Left lung (tissue), 10 donors: ENCODE results near the gene GALNT10. TPM values are rescaled to one million over a fixed set of nuclear protein-coding genes. Genes with fewer than 3 reads are reported as not detected.

Experiments
- ATAC-seq: fragments of 200-7000 bp; cut with Tn5 transposase; one replicate; pipeline ENCODE4 v1.9.1; 2020; ENCODE audit warnings: moderate library complexity
- DNase-seq, 4 donors: peaks; one replicate each; pipeline ENCODE4 v3.0.0-alpha.2; 2013 to 2020
- H3K27ac ChIP-seq, 2 donors: fragments of 200-600 bp; sonication (generic) in 1 of 2; one replicate each; pipeline versions ENCODE4 v1.5.0 to v1.8.0; 2020 to 2021
- H3K27me3 ChIP-seq, 2 donors: fragments of 200-600 bp; sonication (generic) in 1 of 2; one replicate each; pipeline versions ENCODE4 v1.5.0 to v1.8.0; 2020 to 2021
- H3K36me3 ChIP-seq, 2 donors: fragments of 200-600 bp; sonication (generic) in 1 of 2; one replicate each; pipeline versions ENCODE4 v1.5.0 to v1.8.0; 2020 to 2021
- H3K4me1 ChIP-seq, 2 donors: fragments of 200-600 bp; one replicate each; pipeline ENCODE4 v1.8.0; 2021
- H3K4me3 ChIP-seq, 2 donors: fragments of 200-600 bp; sonication (generic) in 1 of 2; one replicate each; pipeline versions ENCODE4 v1.5.0 to v1.8.0; 2020 to 2021; ENCODE audit warnings: mild to moderate bottlenecking in 1 of 2
- H3K9me3 ChIP-seq, 2 donors: fragments of 200-600 bp; sonication (generic) in 1 of 2; one replicate each; pipeline versions ENCODE4 v1.5.0 to v1.8.0; 2020 to 2021
- intact Hi-C, 2 donors: fragments of 100-400 bp; cut with DNase I; formaldehyde crosslinking; loops; one replicate each; pipeline versions ENCODE4 v1.11.2 to v1.14.2; 2022
- polyA plus RNA-seq, 6 donors: library from polyadenylated mRNA; unstranded; fragments of 120-200 nt; gene quantifications; one replicate each; pipeline ENCODE4 v1.2.1, GENCODE V29; 2013; ENCODE audit not compliant: insufficient read length in 6 of 6
- total RNA-seq, 2 donors: library from RNA; stranded (reverse); fragmentation: NEBNext Ultra II Directional; extraction: Animal tissue kit (Norgen Biotek cat#: 25700); gene quantifications; one replicate each; pipeline ENCODE4 v1.2.1, GENCODE V29; 2021
- TF ChIP-seq, protein P1 (sequence below), 2 donors: fragments of 200-600 bp; sonication (generic) in 1 of 2; IDR thresholded peaks; one replicate each; pipeline versions ENCODE4 v1.5.0 to v1.8.0; 2021; ENCODE audit warnings: antibody characterized with exemption in 2 of 2
- donor health status: DM: no; HTN: yes; CAD: no.
- donor health status: DM: no; HTN: no; CAD: no.

The GALNT10 gene
- total and polyA plus RNA-seq, 8 donors, result 21.2 to 117 (median 25.7) TPM

DNA sequence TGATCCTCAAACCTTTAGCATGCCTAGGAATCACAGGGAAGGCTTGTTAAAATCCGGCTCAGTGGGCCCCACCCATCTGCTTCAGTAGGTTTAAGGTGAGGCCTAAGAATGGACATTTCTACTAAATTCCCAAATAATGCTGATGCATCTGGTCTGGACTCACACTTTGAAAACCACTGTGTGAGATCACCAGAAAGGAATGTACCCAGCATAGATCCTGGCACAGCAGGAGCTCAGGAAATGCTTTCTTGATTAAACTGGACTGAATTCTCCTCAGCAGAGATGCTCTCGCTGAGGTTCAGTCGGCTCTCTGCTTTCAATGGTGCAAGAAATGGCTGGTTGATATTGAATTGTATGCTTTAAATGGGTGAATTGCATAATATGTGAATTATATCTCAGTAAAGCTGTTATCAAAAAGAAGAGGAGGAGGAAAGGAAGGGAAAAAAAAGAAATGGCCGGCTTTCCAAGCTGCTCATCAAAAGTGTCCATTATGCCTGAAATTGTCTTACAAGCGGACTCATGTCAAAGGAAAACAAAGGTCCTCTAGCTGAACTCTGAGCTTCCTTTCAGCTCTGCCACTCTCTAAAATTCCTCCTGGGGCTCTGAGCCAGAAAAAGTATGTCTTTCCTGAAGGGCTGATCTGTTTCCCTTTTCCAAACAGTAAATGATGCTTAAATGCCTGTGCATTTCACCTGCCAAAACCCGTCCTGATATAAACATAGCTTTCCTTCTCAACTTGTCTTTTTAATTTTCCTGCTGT is 177.7 kb downstream of the GALNT10 start:
- ATAC-seq, result peak; percentile 69

DNA sequence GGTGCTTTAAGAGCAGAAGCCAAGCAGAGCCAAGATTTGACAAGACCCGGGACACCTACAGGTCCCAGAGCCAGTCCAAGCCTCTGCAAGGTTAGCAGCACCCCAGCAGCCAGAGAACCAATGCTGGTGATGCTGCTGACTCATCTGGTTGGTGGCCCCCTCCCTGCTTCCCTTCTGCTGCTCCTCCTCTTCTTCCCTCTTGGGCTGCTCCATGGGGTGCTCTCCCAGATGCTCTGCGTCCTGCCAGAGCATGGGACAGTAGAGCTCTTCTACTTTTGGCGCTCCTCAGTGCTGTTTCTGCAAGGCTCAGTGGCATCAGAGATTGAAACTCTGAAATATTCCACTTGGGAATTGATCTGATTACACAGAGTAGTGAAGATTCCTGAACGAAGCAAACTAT is 179.1 kb downstream of the GALNT10 start:
- Histone ChIP-seq H3K27ac (no peak overlapping the region), H3K9me3 (no peaks in the 10 kb centered on the region), H3K27me3 (no peaks in the 10 kb centered on the region), H3K4me3 (no peak overlapping the region), H3K4me1 (peaks cover 11 to 12% of the 10 kb centered on the region in 2 donors), H3K36me3 (peaks cover 0 to 6% of the 10 kb centered on the region in 2 donors)
- TF ChIP-seq, protein P1, sequence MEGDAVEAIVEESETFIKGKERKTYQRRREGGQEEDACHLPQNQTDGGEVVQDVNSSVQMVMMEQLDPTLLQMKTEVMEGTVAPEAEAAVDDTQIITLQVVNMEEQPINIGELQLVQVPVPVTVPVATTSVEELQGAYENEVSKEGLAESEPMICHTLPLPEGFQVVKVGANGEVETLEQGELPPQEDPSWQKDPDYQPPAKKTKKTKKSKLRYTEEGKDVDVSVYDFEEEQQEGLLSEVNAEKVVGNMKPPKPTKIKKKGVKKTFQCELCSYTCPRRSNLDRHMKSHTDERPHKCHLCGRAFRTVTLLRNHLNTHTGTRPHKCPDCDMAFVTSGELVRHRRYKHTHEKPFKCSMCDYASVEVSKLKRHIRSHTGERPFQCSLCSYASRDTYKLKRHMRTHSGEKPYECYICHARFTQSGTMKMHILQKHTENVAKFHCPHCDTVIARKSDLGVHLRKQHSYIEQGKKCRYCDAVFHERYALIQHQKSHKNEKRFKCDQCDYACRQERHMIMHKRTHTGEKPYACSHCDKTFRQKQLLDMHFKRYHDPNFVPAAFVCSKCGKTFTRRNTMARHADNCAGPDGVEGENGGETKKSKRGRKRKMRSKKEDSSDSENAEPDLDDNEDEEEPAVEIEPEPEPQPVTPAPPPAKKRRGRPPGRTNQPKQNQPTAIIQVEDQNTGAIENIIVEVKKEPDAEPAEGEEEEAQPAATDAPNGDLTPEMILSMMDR (IDR thresholded peaks at IDR 0.05), result no peak
- intact Hi-C loops, result no loop called here
- DNase-seq (no peak), ATAC-seq (no peak)

More for the DNA sequence above, 177.7 kb downstream of the GALNT10 start:
- peak in 1 of 4 donors; percentile 28 for DNase-seq
- Histone ChIP-seq H3K36me3 (peaks cover 0 to 6% of the 10 kb centered on the region in 2 donors), H3K4me1 (peaks cover 11 to 14% of the 10 kb centered on the region in 2 donors), H3K4me3 (no peak overlapping the region), H3K27ac (peak overlapping the region; percentile 16 to 78), H3K9me3 (no peaks in the 10 kb centered on the region), H3K27me3 (no peaks in the 10 kb centered on the region)
- intact Hi-C loops, result no loop called here
- TF ChIP-seq, protein P1 (IDR thresholded peaks at IDR 0.05), result no peak

DNA sequence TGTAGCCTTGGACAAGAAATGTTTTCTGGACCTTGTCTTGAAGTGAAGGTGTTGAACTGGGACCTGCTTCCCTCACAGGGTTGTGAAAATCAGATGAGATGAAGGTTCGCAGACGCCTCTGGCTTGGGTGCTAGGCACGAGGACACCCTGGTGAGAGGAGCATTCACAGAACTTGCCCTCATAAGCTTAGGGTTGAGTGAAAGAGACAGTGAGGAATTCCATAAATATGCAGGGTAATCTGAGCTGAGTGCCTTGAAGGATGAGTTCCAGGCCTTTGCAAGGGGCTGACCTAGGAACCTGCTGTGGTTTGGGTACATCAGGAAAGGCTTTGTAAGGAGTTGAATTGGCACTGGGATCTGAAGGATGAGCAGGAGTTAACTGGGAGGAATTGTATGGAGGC is 179.6 kb downstream of the GALNT10 start:
- ATAC-seq, result no peak
- Histone ChIP-seq H3K27me3 (no peaks in the 10 kb centered on the region), H3K27ac (no peak overlapping the region), H3K4me3 (no peak overlapping the region), H3K9me3 (no peaks in the 10 kb centered on the region), H3K36me3 (peaks cover 0 to 6% of the 10 kb centered on the region in 2 donors), H3K4me1 (peaks cover 11% of the 10 kb centered on the region in 2 donors)
- DNase-seq, result no peak
- intact Hi-C loops, result no loop called here
- TF ChIP-seq, protein P1 (IDR thresholded peaks at IDR 0.05), result no peak

DNA sequence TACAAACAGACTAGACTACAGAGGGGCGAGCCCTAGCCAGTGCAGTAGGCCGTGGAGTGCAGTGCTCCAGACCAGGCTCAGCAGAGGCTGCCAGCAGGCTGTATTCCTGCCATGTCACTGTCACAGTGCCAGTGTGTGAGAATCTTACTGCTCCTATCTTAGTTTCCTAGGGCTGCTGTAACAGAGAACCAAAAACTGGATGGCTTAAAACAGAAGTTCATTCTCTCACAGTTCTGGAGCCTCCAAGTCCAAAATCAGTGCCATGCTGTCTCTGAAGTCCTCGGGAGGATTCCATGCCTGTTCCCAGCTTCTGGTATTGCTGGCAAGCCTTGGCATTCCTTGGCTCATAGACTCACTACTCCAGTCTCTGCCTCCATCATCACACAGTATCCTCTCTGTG is 180.3 kb downstream of the GALNT10 start:
- intact Hi-C loops, result no loop called here
- TF ChIP-seq, protein P1 (IDR thresholded peaks at IDR 0.05), result no peak
- Histone ChIP-seq H3K27me3 (no peaks in the 10 kb centered on the region), H3K9me3 (no peaks in the 10 kb centered on the region), H3K27ac (no peak overlapping the region), H3K4me3 (no peak overlapping the region), H3K36me3 (peaks cover 0 to 10% of the 10 kb centered on the region in 2 donors), H3K4me1 (peaks cover 11% of the 10 kb centered on the region in 2 donors)
- DNase-seq (no peak), ATAC-seq (no peak)

DNA sequence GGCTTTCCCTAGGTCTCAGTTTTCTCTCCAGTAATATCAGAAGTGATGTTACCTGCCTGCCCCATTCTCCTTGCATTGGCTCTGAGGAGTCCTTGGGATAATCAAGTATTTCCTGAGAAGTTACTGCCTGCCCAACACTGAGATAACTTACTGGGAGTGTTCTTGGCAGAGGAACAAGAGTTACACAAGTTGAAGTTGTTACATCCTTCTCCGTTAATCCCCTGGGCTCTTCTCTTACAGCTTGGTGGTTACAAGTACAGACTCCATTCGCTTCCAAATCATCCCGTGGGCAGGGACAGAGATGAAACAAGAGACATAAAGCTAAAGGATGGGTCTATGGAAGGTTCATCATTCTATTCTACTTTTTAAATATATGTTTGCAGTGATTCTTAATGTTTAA is 181.2 kb downstream of the GALNT10 start:
- Histone ChIP-seq H3K9me3 (no peaks in the 10 kb centered on the region), H3K4me1 (peaks cover 11% of the 10 kb centered on the region in 2 donors), H3K27ac (no peak overlapping the region), H3K27me3 (no peaks in the 10 kb centered on the region), H3K36me3 (peaks cover 0 to 19% of the 10 kb centered on the region in 2 donors), H3K4me3 (no peak overlapping the region)
- TF ChIP-seq, protein P1 (IDR thresholded peaks at IDR 0.05), result no peak
- ATAC-seq, result peak; percentile 73
- peak in 1 of 4 donors; percentile 38 for DNase-seq
- intact Hi-C loops, result no loop called here
